ENCODE measurements around the gene FAM114A2. TPM values are rescaled to one million over a fixed set of nuclear protein-coding genes. Genes with fewer than 3 reads are reported as not detected.

The FAM114A2 gene
- total and polyA plus RNA-seq, 2 donors (not counting 1 experiment from before 2014, with no cell fraction given): 28.0 to 33.9 TPM

DNA sequence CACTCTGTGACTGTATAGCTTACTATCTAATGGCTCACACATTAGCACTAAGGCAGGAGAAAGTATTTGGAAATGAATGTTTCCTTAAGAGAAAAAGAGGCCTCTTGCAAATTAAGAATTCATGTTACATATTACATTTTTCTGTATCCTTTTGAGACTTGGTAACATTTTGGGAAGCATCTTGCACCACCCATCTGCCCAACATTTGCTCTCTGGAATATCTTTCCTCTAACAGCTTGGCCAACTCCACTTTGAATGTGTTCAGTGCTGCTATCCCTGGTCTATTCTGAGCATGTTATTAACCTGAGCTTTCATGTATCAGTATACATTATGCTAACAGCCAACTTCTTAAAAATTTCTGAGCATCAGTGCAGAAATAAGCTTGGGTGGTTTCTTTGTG is 27.3 kb upstream of the FAM114A2 start:
- H3K36me3 ChIP-seq (ENCODE audit: control insufficient read depth, insufficient read depth, low read length): no peaks in the 10 kb centered on the region
- no peaks in the 10 kb centered on the region for H3K79me2 ChIP-seq (ENCODE audit: control insufficient read depth, insufficient read depth, low read length)
- H4K20me1 ChIP-seq (ENCODE audit: control insufficient read depth, extremely low read depth, insufficient read depth, low read length): no peaks in the 10 kb centered on the region
- no peak overlapping the region for H3K4me3 ChIP-seq (replicated peaks in 1 of 4; ENCODE audit: control extremely low read depth in 1 of 4, insufficient read depth in 1 of 4, low read depth in 3 of 4, low read length in 4 of 4)
- DNase-seq (ENCODE audit: low read depth in 2 of 2): no peak
- H2AFZ ChIP-seq (ENCODE audit: low read length): no peak overlapping the region
- H3K9ac ChIP-seq (ENCODE audit: insufficient read depth, low read length): no peak overlapping the region
- H3K27me3 ChIP-seq (ENCODE audit: control insufficient read depth, insufficient read depth, low read length): no peaks in the 10 kb centered on the region
- no peaks in the 10 kb centered on the region for H3K9me3 ChIP-seq (ENCODE audit: control insufficient read depth, insufficient read depth, low read depth, low read length)
- H3K4me2 ChIP-seq (ENCODE audit: extremely low read depth, insufficient read depth, low read length): no peak overlapping the region
- H3K4me1 ChIP-seq (ENCODE audit: control insufficient read depth, extremely low read depth, insufficient read depth, low read length): no peaks in the 10 kb centered on the region
- H3K27ac ChIP-seq (ENCODE audit: insufficient read depth, low read length): no peak overlapping the region
- TF ChIP-seq, protein P1, sequence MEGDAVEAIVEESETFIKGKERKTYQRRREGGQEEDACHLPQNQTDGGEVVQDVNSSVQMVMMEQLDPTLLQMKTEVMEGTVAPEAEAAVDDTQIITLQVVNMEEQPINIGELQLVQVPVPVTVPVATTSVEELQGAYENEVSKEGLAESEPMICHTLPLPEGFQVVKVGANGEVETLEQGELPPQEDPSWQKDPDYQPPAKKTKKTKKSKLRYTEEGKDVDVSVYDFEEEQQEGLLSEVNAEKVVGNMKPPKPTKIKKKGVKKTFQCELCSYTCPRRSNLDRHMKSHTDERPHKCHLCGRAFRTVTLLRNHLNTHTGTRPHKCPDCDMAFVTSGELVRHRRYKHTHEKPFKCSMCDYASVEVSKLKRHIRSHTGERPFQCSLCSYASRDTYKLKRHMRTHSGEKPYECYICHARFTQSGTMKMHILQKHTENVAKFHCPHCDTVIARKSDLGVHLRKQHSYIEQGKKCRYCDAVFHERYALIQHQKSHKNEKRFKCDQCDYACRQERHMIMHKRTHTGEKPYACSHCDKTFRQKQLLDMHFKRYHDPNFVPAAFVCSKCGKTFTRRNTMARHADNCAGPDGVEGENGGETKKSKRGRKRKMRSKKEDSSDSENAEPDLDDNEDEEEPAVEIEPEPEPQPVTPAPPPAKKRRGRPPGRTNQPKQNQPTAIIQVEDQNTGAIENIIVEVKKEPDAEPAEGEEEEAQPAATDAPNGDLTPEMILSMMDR (conservative IDR thresholded peaks at IDR 0.05 in 1 of 2, IDR thresholded peaks at IDR 0.05 in 1 of 2; ENCODE audit: low read depth in 1 of 2, low read length in 2 of 2): no peak
- TF ChIP-seq EZH2 (IDR thresholded peaks at IDR 0.05; ENCODE audit: low read length, missing control alignments): no peak

DNA sequence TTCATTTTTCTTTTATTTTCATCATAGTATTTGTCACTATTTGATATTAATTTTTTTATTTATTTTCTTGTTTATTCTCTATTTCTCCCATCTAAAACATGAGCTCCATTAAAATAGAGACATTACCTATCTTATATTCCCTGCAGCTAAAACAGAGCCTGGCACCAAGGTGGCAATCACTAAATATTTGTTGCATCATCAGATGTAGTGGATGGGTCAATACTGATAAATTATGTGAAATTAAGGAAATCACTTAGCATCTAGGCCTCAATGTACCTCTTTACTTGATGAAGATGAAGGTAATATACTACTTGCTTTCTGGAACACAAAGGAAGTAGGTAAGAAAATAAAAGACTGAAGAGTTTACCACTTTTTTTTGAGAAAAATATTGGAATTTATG is 24.7 kb upstream of the FAM114A2 start:
- H3K36me3 ChIP-seq (ENCODE audit: control insufficient read depth, insufficient read depth, low read length): no peaks in the 10 kb centered on the region
- H3K4me2 ChIP-seq (ENCODE audit: extremely low read depth, insufficient read depth, low read length): no peak overlapping the region
- H3K4me3 ChIP-seq (replicated peaks in 1 of 4; ENCODE audit: control extremely low read depth in 1 of 4, insufficient read depth in 1 of 4, low read depth in 3 of 4, low read length in 4 of 4): no peak overlapping the region
- no peaks in the 10 kb centered on the region for H4K20me1 ChIP-seq (ENCODE audit: control insufficient read depth, extremely low read depth, insufficient read depth, low read length)
- H2AFZ ChIP-seq (ENCODE audit: low read length): no peak overlapping the region
- no peak overlapping the region for H3K9ac ChIP-seq (ENCODE audit: insufficient read depth, low read length)
- H3K27ac ChIP-seq (ENCODE audit: insufficient read depth, low read length): no peak overlapping the region
- H3K79me2 ChIP-seq (ENCODE audit: control insufficient read depth, insufficient read depth, low read length): no peaks in the 10 kb centered on the region
- no peaks in the 10 kb centered on the region for H3K9me3 ChIP-seq (ENCODE audit: control insufficient read depth, insufficient read depth, low read depth, low read length)
- DNase-seq (ENCODE audit: low read depth in 2 of 2): no peak
- no peaks in the 10 kb centered on the region for H3K27me3 ChIP-seq (ENCODE audit: control insufficient read depth, insufficient read depth, low read length)
- TF ChIP-seq EZH2 (IDR thresholded peaks at IDR 0.05; ENCODE audit: low read length, missing control alignments): no peak
- TF ChIP-seq, protein P1 (conservative IDR thresholded peaks at IDR 0.05 in 1 of 2, IDR thresholded peaks at IDR 0.05 in 1 of 2; ENCODE audit: low read depth in 1 of 2, low read length in 2 of 2): no peak
- H3K4me1 ChIP-seq (ENCODE audit: control insufficient read depth, extremely low read depth, insufficient read depth, low read length): no peaks in the 10 kb centered on the region

DNA sequence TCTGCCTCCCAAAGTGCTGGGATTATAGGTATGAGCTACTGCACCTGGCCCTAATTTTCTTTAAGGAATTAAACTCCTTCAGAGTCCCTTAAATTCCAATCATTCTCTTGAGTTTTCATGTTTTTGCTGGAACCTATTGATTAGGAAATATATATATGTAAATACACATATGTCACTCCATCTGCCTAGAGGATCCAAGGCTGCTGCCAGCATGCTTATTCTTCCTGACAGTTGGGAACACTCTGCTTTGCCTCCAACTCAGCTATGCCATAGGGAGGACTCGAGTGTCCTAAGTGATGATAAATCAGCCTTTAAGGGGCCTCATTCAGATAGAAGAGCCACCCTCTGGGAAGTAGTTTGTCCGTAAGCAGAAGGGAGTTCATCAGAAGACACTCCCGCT is 21.9 kb upstream of the FAM114A2 start:
- Histone ChIP-seq H2AFZ (ENCODE audit: low read length) (no peak overlapping the region), H3K9me3 (ENCODE audit: control insufficient read depth, insufficient read depth, low read depth, low read length) (no peaks in the 10 kb centered on the region), H3K9ac (ENCODE audit: insufficient read depth, low read length) (no peak overlapping the region), H3K36me3 (ENCODE audit: control insufficient read depth, insufficient read depth, low read length) (no peaks in the 10 kb centered on the region), H3K4me3 (replicated peaks in 1 of 4; ENCODE audit: control extremely low read depth in 1 of 4, insufficient read depth in 1 of 4, low read depth in 3 of 4, low read length in 4 of 4) (no peak overlapping the region), H3K79me2 (ENCODE audit: control insufficient read depth, insufficient read depth, low read length) (no peaks in the 10 kb centered on the region), H4K20me1 (ENCODE audit: control insufficient read depth, extremely low read depth, insufficient read depth, low read length) (no peaks in the 10 kb centered on the region), H3K4me1 (ENCODE audit: control insufficient read depth, extremely low read depth, insufficient read depth, low read length) (no peaks in the 10 kb centered on the region), H3K4me2 (ENCODE audit: extremely low read depth, insufficient read depth, low read length) (no peak overlapping the region), H3K27me3 (ENCODE audit: control insufficient read depth, insufficient read depth, low read length) (no peaks in the 10 kb centered on the region), H3K27ac (ENCODE audit: insufficient read depth, low read length) (no peak overlapping the region)
- DNase-seq (ENCODE audit: low read depth in 2 of 2): no peak
- no peak for TF ChIP-seq EZH2 (IDR thresholded peaks at IDR 0.05; ENCODE audit: low read length, missing control alignments)
- TF ChIP-seq, protein P1 (conservative IDR thresholded peaks at IDR 0.05 in 1 of 2, IDR thresholded peaks at IDR 0.05 in 1 of 2; ENCODE audit: low read depth in 1 of 2, low read length in 2 of 2): no peak

Data from fibroblast of lung (primary cell).